Suprapubic skin (tissue), 4 donors: ENCODE results near the gene GJD2. TPM values are rescaled to one million over a fixed set of nuclear protein-coding genes. Genes with fewer than 3 reads are reported as not detected.

Experiments
- DNase-seq, 2 donors: peaks; one replicate each; pipeline ENCODE4 v3.0.0-alpha.2; 2019; ENCODE audit warnings: low spot score in 2 of 2
- H3K27ac ChIP-seq: fragments of 200-600 bp; sonication (generic); one replicate; pipeline ENCODE4 v1.5.1; 2019
- H3K27me3 ChIP-seq: fragments of 200-600 bp; sonication (generic); one replicate; pipeline ENCODE4 v1.5.1; 2019
- H3K36me3 ChIP-seq: fragments of 200-600 bp; sonication (generic); one replicate; pipeline ENCODE4 v1.5.1; 2019
- H3K4me1 ChIP-seq: fragments of 200-600 bp; sonication (generic); one replicate; pipeline ENCODE4 v1.5.1; 2019
- H3K4me3 ChIP-seq: fragments of 200-600 bp; sonication (generic); one replicate; pipeline ENCODE4 v1.5.1; 2019; ENCODE audit warnings: mild to moderate bottlenecking
- H3K9me3 ChIP-seq: fragments of 200-600 bp; sonication (generic); one replicate; pipeline ENCODE4 v1.5.1; 2019
- CTCF ChIP-seq, 2 donors: fragments of 200-600 bp in 1 of 2; fragments of 450-650 bp in 1 of 2; sonication (generic) in 1 of 2; IDR thresholded peaks; one replicate each; pipeline ENCODE4 v1.5.1; 2016 to 2019; ENCODE audit warnings: antibody characterized with exemption in 2 of 2, mild to moderate bottlenecking in 1 of 2, moderate library complexity in 1 of 2
- EP300 ChIP-seq: sonication (generic); formaldehyde crosslinking; IDR thresholded peaks from one replicate; pipeline ENCODE4 v1.6.1; 2017; ENCODE audit warnings: antibody characterized with exemption
- POLR2A ChIP-seq, 2 donors: fragments of 450-650 bp; IDR thresholded peaks; one replicate each; pipeline ENCODE4 v1.6.1; 2017; ENCODE audit warnings: antibody characterized with exemption in 2 of 2, mild to moderate bottlenecking in 2 of 2, moderate library complexity in 2 of 2
- POLR2AphosphoS5 ChIP-seq, 3 donors: sonication (generic); formaldehyde crosslinking; IDR thresholded peaks; one replicate each; pipeline ENCODE4 v1.6.1; 2017; ENCODE audit warnings: antibody characterized with exemption in 3 of 3
- WGBS: methylation state at CpG from one replicate; pipeline ENCODE4 v1.1.5; 2018; 5-methylcytosine and 5-hydroxymethylcytosine counted together
- total RNA-seq, 4 donors: library from RNA; depleted of rRNA; stranded (reverse); fragments of >200 nt; gene quantifications; one replicate each; pipeline ENCODE4 v1.1.0, GENCODE V29; 2016

Gene GJD2
- total RNA-seq, 4 donors from 2014 or later: 0.24 TPM; not detected in 3

DNA sequence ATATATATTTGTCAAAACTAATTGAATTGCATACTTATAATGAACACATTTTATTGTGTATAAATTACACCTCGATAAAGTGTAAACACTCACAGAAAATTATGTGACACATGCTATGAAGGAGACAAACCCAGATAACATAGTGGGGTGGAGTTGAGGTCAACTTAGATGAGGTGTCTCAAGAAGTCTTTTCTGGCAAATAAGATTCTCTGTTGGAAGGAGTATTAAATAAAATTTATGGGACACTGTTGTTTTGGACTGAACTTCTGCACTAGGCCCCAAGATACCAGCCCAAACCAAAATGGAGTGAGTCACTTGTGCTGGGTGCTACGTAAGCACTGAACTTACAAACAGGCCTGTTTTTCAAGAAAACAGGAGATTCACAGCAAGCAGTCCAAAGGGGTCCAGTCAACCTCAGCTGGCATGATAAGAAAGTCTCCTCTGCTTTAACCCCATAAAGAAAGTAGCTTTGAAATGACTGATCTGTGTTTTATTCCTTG is 21.9 kb upstream of the GJD2 start:
- H3K36me3 ChIP-seq: no peaks in the 10 kb centered on the region
- WGBS: 80% methylated on average over 2 of the region's 2 CpGs
- no peak overlapping the region for H3K27ac ChIP-seq
- DNase-seq: no peak
- no peaks in the 10 kb centered on the region for H3K4me1 ChIP-seq
- H3K27me3 ChIP-seq: no peaks in the 10 kb centered on the region
- no peak overlapping the region for H3K4me3 ChIP-seq
- TF ChIP-seq POLR2A (IDR thresholded peaks at IDR 0.05) (no peak), CTCF (IDR thresholded peaks at IDR 0.05) (no peak), EP300 (no peak), POLR2AphosphoS5 (IDR thresholded peaks at IDR 0.05) (no peak)
- H3K9me3 ChIP-seq: no peaks in the 10 kb centered on the region

- H3K4me3 ChIP-seq: no peak overlapping the region
- H3K4me1 ChIP-seq: no peaks in the 10 kb centered on the region
- WGBS: 39% methylated on average over 2 of the region's 2 CpGs
- TF ChIP-seq POLR2A (IDR thresholded peaks at IDR 0.05) (no peak), CTCF (IDR thresholded peaks at IDR 0.05) (no peak), EP300 (no peak), POLR2AphosphoS5 (IDR thresholded peaks at IDR 0.05) (no peak)
- no peaks in the 10 kb centered on the region for H3K9me3 ChIP-seq
- H3K27ac ChIP-seq: no peak overlapping the region
- DNase-seq: no peak
- no peaks in the 10 kb centered on the region for H3K36me3 ChIP-seq
- H3K27me3 ChIP-seq: no peaks in the 10 kb centered on the region
These were observed 19.1 kb upstream of the GJD2 start for GRCh38 chr15:34773917-34774316.

DNA sequence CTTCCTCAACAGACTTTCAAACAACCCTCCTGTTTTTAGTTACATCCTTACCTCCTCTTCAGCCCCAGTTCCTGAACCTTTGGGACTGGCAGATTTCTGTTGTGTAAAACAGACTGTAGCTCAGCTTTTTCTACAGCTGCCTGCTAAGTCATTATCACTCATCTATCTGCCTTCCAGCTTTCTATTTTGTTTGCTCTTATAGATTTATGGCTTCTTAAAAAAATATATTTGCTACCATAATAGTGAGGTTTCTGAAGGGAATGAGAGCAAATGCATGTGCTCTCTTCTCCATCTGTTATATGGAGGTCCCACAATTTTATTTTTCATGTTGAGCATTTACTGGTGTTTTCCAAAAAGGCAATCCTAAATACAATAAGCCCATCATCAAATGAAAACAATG is 18.2 kb upstream of the GJD2 start:
- Histone ChIP-seq H3K9me3 (no peaks in the 10 kb centered on the region), H3K36me3 (no peaks in the 10 kb centered on the region), H3K27me3 (no peaks in the 10 kb centered on the region), H3K4me1 (no peaks in the 10 kb centered on the region), H3K27ac (no peak overlapping the region), H3K4me3 (no peak overlapping the region)
- no peak for TF ChIP-seq CTCF (IDR thresholded peaks at IDR 0.05)
- no peak for TF ChIP-seq POLR2A (IDR thresholded peaks at IDR 0.05)
- TF ChIP-seq EP300: no peak
- TF ChIP-seq POLR2AphosphoS5 (IDR thresholded peaks at IDR 0.05): no peak
- DNase-seq: no peak

DNA sequence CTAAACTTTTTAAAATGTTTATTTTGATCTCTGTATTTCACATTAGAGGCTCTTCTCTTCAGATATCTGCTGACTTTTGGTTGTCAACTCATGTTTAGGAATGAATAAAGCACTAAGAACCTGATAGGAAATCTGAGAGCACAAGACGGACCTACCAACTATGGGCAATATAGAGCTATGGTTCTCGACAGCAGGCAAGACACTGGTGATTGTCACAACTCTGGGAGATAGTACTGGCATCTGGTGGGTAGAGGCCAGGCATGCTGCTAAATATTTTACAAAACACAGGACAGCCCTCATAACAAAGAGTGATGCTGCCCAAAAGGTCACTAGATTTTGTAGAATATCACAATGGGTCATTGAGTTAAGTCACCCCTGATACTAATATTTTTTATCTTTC is 17.5 kb upstream of the GJD2 start:
- no peak overlapping the region for H3K4me3 ChIP-seq
- H3K27me3 ChIP-seq: no peaks in the 10 kb centered on the region
- no peaks in the 10 kb centered on the region for H3K9me3 ChIP-seq
- no peak overlapping the region for H3K27ac ChIP-seq
- WGBS: 82% methylated on average over 2 of the region's 2 CpGs
- DNase-seq: no peak
- no peaks in the 10 kb centered on the region for H3K4me1 ChIP-seq
- TF ChIP-seq EP300 (no peak), CTCF (IDR thresholded peaks at IDR 0.05) (no peak), POLR2A (IDR thresholded peaks at IDR 0.05) (no peak), POLR2AphosphoS5 (IDR thresholded peaks at IDR 0.05) (no peak)
- no peaks in the 10 kb centered on the region for H3K36me3 ChIP-seq

DNA sequence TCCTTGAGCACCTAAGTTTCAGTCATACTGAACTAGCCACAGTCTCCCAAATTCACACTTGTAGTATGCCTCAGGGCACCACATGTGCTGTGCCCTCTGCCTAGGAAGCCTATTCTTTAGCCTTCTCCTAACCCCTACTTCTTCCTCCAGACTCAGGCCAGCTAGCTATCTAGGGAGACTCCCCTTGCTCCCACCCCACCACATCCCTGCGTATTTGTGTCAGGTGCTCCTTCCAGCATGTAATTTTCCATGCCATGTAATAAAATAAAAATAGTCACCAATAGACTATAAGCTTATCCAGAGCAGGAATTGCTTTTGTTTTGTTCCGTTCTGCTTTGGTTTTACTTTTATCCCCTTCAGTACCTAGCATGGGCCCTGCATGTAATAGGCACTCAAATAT is 14.9 kb upstream of the GJD2 start:
- Histone ChIP-seq H3K27ac (no peak overlapping the region), H3K27me3 (no peaks in the 10 kb centered on the region), H3K36me3 (no peaks in the 10 kb centered on the region), H3K4me3 (no peak overlapping the region), H3K4me1 (no peaks in the 10 kb centered on the region), H3K9me3 (no peaks in the 10 kb centered on the region)
- TF ChIP-seq POLR2A (IDR thresholded peaks at IDR 0.05) (no peak), POLR2AphosphoS5 (IDR thresholded peaks at IDR 0.05) (no peak), CTCF (IDR thresholded peaks at IDR 0.05) (no peak), EP300 (no peak)
- WGBS: 96% methylated on average over 2 of the region's 2 CpGs
- no peak for DNase-seq
